ENCODE data around the gene GINS2. TPM values are rescaled to one million over a fixed set of nuclear protein-coding genes. Genes with fewer than 3 reads are reported as not detected.
A peak's percentile ranks its signal among the peaks of the same experiment; 100 is the strongest.

Gene GINS2
- total RNA-seq, 1 donor from 2014 or later: 0.25 TPM

DNA sequence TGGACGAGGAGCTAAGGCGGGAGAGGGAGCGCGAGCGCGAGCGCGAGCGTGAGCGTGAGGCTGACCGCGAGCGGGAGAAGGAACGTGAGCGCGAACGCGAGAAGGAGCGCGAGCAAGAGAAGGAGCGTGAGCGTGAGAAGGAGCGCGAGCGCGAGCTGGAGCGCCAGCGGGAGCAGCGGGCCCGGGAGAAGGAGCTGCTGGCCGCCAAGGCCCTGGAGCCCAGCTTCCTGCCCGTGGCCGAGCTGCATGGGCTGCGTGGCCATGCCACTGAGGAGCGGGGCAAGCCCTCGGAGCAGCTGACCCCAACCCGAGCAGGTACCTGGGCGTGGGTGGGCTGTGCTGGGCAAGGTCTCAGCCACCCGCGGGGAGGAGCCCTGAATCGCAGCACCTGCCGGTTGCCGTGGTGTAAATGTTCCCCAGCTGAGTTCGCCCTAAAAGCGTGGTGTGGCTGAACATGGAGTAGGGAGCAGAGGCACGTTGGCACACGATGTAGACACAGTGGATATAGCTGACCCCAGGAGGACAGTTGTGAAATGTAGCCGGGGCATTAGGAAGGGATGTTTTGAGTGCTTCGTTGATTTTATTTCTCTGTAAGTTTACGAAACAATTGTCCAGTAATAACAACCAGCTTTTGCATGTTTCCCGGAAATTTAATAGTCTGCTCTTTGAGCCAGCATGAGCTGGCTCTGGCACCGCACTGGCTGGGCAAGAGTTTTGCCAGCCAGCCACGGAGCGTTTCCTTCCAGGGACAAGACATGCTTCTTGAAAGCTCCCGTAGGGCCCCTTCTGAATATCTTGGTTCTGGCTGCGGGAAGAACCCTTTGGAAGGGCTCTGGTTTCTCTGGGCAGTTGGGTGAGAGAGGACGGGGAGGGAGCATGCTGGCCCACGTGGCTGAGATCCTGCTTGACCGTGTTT lies 32.1 kb downstream of the GINS2 start:
- intact Hi-C loops (cut with DNase I): no loop called here
- H3K4me1 ChIP-seq: peaks cover 40% of the 10 kb centered on the region

DNA sequence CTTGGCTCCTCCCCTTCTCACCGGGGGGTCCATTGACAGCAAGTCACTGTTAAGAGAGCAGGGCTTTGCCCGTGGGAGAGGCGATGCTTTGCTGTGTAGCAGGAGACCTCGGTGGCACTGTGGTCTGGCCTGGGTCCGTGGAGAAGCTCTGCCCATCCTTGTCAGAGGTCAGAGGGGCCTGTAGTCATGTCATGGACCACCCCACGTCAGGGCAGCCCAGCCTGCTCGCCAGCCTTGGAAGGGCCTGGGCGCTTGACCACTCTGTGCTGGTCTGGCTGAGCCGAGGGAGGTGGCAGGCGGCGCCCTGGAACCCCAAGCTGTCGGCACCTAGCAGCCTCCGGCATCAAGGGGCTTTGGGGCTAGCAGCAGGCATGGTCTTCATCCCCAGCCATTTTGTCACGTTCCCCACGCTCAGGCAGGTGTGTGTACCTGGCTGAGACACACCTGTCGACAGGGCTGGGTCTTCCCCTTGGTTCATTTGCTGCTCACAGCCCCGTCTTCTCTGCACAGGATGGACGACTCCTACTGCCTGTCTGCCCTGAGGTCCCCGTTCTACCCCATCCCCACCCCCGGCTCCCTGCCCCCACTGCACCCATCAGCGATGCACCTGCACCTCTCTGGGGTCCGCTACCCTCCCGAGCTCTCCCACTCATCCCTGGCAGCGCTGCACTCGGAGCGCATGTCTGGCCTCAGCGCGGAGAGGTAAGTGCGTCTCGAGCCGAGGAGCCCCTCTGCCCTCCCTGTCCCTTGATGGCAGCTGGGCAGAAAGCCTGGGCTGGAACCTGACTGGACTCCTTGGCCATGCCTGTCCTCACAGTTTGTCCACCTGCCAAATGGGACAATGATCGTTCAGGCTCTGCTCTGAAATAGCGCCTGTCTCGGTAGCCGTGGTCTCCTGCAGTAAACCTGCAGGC lies 33.3 kb downstream of the GINS2 start:
- Histone ChIP-seq H3K4me1 (peaks cover 52% of the 10 kb centered on the region), H3K9me3 (no peaks in the 10 kb centered on the region), H3K27me3 (no peaks in the 10 kb centered on the region), H3K27ac (no peak overlapping the region), H3K4me3 (no peak overlapping the region), H3K36me3 (peaks cover 0 to 52% of the 10 kb centered on the region in 2 donors)
- intact Hi-C loops (cut with DNase I): no loop called here
- no peak for DNase-seq (ENCODE audit: extremely low spot score in 2 of 2)
- TF ChIP-seq POLR2A (IDR thresholded peaks at IDR 0.05): no peak
- TF ChIP-seq, protein P1, sequence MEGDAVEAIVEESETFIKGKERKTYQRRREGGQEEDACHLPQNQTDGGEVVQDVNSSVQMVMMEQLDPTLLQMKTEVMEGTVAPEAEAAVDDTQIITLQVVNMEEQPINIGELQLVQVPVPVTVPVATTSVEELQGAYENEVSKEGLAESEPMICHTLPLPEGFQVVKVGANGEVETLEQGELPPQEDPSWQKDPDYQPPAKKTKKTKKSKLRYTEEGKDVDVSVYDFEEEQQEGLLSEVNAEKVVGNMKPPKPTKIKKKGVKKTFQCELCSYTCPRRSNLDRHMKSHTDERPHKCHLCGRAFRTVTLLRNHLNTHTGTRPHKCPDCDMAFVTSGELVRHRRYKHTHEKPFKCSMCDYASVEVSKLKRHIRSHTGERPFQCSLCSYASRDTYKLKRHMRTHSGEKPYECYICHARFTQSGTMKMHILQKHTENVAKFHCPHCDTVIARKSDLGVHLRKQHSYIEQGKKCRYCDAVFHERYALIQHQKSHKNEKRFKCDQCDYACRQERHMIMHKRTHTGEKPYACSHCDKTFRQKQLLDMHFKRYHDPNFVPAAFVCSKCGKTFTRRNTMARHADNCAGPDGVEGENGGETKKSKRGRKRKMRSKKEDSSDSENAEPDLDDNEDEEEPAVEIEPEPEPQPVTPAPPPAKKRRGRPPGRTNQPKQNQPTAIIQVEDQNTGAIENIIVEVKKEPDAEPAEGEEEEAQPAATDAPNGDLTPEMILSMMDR (IDR thresholded peaks at IDR 0.05): no peak
- no peak for TF ChIP-seq POLR2AphosphoS5 (IDR thresholded peaks at IDR 0.05; ENCODE audit: insufficient read depth in 1 of 2, low read depth in 1 of 2)

More for the DNA sequence above, 32.1 kb downstream of the GINS2 start:
- no peak for TF ChIP-seq POLR2AphosphoS5 (IDR thresholded peaks at IDR 0.05; ENCODE audit: insufficient read depth in 1 of 2, low read depth in 1 of 2)
- TF ChIP-seq POLR2A (IDR thresholded peaks at IDR 0.05): no peak
- TF ChIP-seq, protein P1 (IDR thresholded peaks at IDR 0.05): no peak
- H3K9me3 ChIP-seq: no peaks in the 10 kb centered on the region
- H3K36me3 ChIP-seq: peaks cover 0 to 57% of the 10 kb centered on the region in 2 donors
- no peak overlapping the region for H3K27ac ChIP-seq
- no peak for DNase-seq (ENCODE audit: extremely low spot score in 2 of 2)
- H3K4me3 ChIP-seq: no peak overlapping the region
- H3K27me3 ChIP-seq: no peaks in the 10 kb centered on the region

DNA sequence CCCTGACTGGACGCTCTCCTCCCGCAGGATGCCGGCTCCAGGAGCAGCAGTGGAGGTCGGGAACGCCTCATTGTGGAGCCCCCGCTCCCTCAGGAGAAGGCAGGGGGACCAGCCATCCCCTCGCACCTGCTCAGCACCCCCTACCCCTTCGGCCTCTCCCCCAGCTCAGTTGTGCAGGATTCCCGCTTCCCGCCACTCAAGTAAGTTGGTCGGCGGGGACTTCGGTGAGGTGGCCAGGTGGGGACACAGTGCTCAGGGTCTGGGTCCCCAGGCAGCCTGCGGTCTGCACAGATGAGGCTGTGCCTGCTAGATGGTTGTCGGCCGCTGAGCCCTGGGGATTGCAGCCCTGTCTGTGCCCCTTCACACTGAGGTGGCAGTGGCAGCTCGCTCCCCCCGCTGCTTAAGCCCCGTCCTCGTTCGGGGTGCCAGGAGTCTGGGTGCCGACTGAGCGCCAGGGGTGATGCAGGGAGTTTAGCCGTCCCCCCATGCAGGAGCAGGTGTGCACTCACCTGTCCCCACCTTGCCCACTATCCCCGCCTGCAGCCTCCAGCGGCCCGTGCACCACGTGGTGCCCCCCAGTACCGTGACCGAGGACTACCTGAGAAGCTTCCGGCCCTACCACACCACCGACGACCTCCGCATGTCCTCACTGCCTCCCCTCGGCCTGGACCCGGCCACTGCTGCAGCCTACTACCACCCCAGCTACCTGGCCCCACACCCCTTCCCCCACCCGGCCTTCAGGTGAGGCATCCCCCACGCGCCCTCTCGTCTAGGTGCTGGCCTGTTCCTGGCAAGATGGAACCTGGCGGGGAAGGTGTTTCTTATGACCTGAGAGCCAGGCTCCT lies 34.3 kb downstream of the GINS2 start:
- TF ChIP-seq POLR2A (IDR thresholded peaks at IDR 0.05): no peak
- no peak for TF ChIP-seq POLR2AphosphoS5 (IDR thresholded peaks at IDR 0.05; ENCODE audit: insufficient read depth in 1 of 2, low read depth in 1 of 2)
- TF ChIP-seq, protein P1 (IDR thresholded peaks at IDR 0.05): no peak
- H3K4me1 ChIP-seq: peaks cover 49% of the 10 kb centered on the region
- peak overlapping the region; percentile 88 for H3K27ac ChIP-seq
- no peak for DNase-seq (ENCODE audit: extremely low spot score in 2 of 2)
- intact Hi-C loops (cut with DNase I): no loop called here
- no peaks in the 10 kb centered on the region for H3K27me3 ChIP-seq
- H3K9me3 ChIP-seq: no peaks in the 10 kb centered on the region
- no peak overlapping the region for H3K4me3 ChIP-seq
- H3K36me3 ChIP-seq: peaks cover 0 to 50% of the 10 kb centered on the region in 2 donors

DNA sequence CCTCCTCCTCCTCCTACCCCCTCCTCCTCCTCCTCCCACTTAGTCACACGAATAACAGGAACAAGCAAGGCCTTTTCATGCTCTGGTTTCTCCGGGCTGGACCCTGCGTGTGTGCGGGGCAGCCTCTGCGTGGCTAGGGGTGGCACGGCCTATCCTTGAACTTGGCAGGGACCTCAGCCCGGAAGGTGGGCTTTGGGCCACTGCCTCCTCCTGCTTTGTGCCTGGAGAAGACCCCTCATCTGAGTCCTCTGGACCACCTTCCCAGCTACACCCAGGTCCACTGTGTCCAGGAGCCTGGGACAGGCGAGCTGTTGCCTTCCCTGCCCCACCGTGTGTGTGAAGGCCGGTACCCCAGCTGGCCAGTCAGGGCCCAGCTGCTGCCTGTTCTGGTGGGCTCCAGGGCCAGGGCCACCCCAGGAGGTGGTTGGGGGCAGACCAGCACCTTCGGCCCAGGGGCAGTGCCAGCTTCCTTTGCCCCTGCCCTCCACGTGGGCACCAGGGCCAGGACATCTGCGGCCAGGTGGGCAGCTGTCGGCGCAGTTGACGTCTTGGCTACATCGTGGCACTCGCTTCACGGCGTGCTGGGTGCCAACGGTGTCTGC lies 35.4 kb downstream of the GINS2 start:
- H3K27me3 ChIP-seq: no peaks in the 10 kb centered on the region
- intact Hi-C loops (cut with DNase I): no loop called here
- peak overlapping the region in 1 of 2 donors; percentile 32 for H3K4me3 ChIP-seq
- H3K36me3 ChIP-seq: peaks cover 0 to 39% of the 10 kb centered on the region in 2 donors
- no peak for DNase-seq (ENCODE audit: extremely low spot score in 2 of 2)
- TF ChIP-seq, protein P1 (IDR thresholded peaks at IDR 0.05): no peak
- TF ChIP-seq POLR2AphosphoS5 (IDR thresholded peaks at IDR 0.05; ENCODE audit: insufficient read depth in 1 of 2, low read depth in 1 of 2) (no peak), POLR2A (IDR thresholded peaks at IDR 0.05) (no peak)
- H3K4me1 ChIP-seq: peaks cover 49% of the 10 kb centered on the region
- no peaks in the 10 kb centered on the region for H3K9me3 ChIP-seq
- peak overlapping the region; percentile 88 for H3K27ac ChIP-seq

All from vagina (tissue), 2 donors.